Stimulated activated CD4-positive, alpha-beta T cell treated with anti-CD3 and anti-CD28 coated beads, TNF-alpha, amount 100 ng/mL, for 48 hours (primary cell): ENCODE results near the gene KRT85.

Experiments used
- DNase-seq, 3 donors: peaks; one replicate each; pipeline ENCODE4 v3.0.0-alpha.2; 2020; ENCODE audit warnings: low read depth in 3 of 3

Gene KRT85

DNA sequence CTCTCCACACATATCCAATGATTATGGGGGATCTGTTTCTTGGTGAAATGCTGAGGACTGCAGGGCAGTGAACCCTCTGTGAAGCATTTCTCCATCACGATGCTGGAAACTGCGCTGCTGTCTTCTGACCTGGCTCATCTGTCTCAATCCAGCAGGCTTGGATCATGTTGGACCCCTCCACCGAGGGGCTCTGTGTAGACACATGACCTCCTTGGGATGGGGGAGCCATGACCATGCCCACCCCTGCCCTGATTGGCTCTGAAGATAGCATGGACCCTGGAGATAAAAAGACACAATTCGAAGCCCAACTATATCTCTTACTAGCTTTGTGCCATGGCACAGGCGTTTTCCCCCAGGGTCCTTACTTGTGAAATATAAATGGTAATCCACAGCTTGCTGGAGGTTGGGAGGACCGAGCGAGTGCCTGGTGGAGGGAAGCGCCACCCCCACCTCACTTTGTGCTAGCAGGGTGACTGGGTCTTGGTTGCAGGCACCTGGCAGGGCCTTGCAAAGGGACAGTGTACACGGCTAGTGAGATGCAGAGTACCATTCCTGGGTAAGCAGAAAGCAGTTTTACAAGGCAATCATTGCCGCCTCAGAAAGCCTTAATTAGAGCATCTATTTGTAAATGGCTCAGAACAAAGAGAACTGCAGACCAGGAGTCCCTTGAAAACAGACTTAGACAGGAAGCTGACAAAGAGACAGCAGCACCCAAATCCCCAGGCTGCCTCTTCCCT is 43.7 kb downstream of the KRT85 start:
- no peak for DNase-seq

DNA sequence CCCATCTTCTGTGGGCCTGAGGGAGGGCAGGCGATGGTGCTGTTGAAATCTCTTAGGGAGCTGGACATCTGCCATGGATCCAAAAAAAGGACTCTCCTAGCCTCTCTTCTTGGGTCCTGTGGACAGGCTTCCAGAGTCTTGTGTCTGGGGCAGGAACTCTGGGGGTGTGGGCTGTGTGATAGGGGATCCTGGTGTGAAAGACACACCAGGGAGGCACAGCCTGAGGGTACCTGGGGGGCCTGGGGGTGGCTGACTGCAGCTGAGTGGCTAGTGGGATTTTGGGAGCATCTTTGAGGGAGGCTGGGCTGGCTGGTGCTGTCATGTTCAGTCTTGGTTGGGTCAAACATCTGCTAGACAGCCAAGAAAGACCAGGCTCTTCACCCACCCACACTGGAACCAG is 44.3 kb downstream of the KRT85 start:
- no peak for DNase-seq

DNA sequence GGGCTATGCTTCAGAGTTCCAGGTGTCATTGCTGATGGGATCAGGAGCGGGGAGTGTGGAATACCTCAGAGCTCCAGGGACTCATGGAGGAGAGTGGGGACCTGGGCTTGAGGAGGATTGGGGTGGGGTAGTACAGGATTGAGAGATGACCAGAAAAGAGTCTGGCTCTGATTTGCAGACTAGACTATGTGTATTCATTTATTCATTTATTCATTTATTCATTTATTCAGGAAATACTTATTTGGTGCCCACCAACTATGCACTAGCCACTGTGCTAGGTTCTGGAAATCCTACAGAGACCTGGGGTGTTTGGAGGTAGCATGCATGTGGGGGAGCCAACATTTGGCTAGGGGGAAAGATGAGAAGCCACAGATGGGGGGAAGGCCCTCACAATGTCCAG is 45.2 kb downstream of the KRT85 start:
- DNase-seq: no peak

DNA sequence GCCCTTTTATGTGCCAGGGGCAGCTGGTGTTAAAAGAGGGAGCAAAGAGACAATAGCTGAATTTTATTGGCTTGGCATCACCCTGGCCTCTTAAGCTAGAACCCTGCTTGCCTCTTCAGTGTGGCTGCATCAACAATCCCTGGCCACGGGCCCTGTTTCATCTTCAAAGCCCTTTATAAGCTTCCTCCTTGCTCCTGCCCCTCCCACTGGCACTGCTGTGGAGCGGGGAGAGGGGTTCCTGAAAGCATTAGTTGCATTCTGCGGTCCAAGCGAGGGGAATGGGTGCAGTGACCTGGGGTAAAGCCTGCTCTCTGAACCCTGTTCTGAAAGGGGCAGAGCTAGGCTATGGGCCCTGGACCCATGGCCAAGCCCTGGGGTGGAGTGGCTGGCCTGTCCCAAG is 45.9 kb downstream of the KRT85 start:
- DNase-seq: no peak

DNA sequence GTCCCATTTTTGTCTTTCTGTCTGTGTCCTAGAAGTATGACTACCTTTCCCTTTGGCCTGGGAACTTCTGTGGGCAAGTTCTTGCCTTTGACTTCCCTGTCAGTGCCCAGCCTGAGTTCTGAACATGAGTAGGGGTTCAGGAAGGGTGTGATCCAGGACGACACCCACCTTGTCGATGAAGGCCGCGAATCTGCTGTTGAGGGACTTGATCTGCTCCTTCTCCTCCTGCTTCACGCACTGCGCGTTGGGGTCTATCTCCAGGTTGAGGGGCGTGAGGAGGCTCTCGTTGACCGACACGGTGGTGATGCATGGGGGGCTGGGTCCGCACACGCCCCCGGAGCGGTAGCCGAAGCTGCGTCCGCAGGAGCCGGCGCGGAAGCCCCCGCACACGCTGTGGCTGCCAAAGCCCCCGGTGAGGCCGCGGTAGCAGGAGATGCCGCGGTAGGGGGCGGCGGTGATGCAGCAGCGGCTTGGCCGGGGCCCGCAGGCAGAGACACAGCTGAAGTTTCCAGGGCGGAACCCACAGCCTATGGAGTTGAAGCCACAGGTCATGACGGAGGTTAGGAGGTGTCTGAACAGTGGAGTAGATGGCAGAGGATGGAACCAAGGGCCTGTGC is 46.4 kb downstream of the KRT85 start, which contains the start of gene KRT83:
TSS of gene KRT83 (minus strand) at position 615 of the 617 bp plus-strand sequence. CDS start at position 552, 63 bp downstream.
- DNase-seq: no peak

DNA sequence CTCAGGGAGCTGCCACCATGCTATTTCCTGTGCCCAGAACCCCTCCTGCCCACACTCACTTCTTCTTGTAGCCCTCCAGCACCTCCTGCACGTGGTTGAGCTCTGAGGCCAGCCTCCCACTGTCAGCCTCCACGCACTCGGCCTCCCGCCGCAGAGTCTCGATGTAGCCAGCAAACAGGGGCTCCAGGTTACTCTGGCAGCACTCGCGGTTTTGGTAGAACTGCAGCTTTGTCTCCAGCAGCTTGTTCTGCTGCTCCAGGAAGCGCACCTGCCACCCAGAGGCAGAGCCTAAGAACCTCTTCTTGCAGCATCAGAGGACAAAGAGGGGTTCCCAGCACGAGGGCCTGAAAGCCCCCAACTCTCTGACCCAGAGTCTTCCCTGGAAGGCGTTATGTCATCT is 48.2 kb downstream of the KRT85 start:
- DNase-seq: no peak

DNA sequence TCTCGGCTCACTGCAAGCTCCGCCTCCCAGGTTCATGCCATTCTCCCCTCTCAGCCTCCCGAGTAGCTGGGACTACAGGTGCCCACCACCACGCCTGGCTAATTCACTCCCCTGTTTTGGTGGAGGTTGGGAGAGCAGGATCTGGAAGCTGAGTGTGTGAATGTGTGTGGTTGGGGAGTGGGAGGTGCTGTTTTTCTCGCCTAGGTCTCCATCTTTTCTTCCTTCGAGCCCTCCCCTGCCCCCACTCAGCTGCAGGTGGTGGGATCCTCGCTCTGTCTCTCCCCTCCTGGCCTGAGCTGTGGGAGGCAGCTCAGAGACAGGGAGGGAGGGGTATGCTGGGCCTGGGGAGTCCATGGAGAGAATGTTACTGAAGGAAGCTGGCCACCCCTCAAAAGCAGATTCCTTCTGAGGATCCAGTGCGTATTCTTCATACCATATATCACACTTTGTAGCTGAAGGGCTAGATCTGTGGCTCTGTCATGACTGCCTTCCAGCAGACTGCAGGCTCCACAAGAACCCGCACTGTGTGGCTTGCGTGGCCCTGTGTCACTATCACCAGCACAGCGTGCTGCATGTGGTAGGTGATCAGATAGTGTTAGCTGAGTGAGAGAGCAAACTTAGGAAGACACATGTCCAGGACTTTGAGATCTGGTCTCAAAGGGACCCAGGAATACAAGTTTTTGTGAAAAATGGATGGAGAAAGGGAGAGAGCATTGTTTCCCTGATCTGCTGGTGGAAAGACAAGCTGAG is 48.9 kb downstream of the KRT85 start:
- DNase-seq: no peak

DNA sequence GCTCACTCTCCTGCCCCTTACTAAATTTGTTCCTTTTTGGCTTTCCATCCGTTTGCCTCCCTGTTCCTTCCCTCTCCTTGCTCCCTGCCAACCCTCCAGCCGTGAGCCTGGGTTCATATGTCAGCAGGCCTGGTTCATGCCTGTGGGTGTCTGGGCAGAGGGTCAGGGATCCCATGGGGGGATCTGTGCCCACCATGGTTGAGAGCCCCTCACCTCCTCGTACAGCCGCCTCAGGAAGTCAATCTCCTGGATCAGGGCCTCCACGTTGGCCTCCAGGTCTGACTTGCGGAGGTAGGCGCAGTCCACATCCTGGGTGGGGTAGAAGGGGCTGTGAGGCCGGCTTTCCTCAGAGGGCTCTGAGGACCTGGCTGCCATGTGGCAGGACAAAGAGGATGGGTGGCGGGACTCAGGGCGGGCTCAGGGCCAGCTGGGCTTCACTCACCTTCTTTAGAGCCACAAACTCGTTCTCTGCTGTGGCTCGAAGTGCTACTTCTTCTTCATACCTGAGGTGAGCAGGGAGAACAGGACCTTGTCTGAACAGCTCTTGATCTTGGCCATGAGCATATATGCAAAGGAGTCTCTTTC is 49.7 kb downstream of the KRT85 start:
- no peak for DNase-seq

DNA sequence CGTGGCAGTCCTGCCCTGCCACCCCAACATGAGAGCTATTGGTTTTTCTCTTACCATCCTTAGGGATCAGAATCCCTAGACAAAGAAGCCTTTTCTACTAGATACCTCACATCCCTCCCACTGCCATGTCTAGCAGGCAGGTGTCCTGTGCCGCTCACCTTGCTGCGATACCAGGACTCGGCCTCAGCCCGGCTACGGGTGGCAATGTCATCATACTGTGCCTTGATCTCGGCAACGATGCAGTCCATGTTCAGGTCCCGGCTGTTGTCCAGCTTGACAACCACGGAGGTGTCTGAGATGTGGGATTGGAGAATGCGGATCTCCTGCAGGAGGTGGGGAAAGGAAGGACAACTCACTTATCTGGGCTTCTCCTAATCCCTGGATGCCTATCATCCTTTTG is 50.6 kb downstream of the KRT85 start:
- DNase-seq: no peak

DNA sequence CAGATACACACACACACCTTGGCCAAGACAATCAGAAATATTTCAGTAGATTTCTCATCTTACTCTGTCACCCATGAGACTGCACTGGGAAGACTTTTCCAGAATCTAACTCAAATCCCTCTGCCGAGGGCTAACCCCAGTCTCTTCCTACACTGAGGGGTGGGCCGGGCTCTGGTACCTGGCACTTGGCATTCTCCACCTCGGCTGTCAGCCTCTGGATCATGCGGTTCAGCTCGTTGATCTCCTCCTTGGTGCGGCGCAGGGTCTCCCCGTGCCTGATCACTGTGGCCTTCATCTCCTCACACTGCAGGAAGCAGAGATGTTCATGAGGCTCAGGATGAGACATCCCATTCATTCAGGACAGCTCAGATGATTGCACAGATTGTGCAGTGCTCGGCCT is 51.0 kb downstream of the KRT85 start:
- no peak for DNase-seq

DNA sequence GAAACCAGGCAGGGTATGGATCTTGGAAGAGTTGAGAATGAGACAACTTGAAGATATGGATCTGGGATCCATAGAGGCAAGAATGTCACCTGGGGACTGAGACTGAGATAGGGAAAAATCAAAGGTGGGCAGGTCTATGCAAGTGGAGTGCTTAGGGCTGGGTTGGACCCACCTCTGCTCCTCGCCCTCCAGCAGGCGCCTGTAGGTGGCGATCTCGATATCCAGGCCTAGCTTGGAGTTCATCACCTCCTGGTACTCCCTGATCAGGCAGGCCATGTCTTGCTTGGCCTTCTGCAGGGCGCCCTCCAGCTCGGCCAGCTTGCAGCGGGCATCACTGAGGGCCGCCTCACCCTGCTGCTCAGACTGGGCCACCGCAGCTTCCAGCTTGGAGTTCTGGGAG is 51.6 kb downstream of the KRT85 start:
- DNase-seq: peak in 1 of 3 donors; percentile 21

DNA sequence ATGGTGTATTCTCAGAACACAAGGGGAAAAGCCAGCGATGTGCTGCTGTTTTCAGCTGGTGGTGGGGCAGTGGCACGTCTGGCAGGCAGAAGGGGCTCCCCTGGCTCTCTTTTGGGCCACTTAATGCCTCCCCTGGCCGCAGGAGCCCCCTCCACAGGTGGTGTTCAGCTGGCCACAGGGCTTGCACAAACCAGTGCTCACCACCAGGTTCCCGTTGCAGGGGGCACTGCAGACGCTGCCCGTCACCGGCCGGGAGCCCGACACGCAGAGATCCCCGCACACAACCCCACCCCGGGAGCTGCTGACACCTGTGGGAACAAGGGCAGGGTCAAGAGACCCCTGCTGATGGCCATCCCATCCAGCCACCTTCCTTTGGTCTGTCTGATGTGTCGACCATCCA is 52.8 kb downstream of the KRT85 start:
- DNase-seq: no peak

DNA sequence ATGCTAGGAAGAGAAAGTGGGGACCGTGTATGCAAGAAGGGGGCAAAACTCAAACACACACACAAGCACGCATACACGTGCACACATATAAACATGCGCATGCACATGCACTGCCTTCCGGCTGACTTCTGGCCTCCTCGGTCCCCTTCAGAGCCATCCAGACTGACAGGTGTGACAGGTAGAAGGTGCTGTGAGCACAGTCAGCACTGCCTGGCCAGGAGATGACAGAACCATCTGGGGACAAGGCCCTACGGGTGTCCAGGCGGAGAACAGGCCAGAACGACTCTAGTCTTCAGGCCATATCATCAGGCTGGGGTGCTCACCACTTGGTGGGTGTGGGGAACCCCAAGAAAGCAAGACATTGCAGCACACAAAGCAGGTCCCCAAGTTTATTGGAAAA is 53.4 kb downstream of the KRT85 start:
- no peak for DNase-seq

DNA sequence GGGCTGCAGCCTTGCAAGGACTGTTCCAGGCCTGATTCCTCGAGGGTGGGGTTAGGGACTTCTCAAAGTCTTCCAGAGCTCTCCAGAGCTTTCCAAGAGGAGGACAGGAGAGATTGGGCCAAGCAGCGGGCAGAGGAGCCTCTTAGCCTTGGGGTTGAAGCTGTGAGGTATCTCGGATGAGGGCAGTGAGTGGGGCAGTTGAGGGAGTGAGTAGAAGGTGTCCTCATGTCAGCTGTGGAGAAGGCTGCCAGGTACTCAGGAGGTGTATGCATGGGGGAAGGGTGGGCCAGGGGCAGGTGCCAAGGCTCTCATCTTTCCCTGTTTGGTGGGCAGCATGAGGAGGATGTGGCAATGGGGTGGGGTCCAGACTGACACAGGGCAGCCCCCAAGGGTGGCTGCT is 53.8 kb downstream of the KRT85 start:
- no peak for DNase-seq

DNA sequence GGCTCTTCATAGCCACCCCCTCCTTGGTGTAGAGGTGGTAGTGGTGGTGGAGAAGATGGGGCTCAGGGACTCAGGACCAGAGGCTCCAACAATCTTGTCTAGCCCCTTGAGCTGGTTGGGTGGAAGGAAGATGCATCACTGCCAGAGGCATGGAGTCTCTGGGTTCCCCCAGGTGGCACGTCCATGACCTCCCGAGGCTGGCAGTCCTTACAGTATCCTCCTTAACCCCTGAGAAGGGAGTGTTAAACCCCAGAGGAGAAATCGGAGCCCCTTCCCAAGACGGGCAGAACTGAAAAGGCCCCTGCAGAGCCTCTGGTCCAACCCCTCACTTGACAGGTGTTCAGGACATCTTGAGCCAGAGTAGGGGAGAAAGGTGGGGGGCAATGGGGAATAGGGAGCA is 55.2 kb downstream of the KRT85 start:
- DNase-seq: no peak

DNA sequence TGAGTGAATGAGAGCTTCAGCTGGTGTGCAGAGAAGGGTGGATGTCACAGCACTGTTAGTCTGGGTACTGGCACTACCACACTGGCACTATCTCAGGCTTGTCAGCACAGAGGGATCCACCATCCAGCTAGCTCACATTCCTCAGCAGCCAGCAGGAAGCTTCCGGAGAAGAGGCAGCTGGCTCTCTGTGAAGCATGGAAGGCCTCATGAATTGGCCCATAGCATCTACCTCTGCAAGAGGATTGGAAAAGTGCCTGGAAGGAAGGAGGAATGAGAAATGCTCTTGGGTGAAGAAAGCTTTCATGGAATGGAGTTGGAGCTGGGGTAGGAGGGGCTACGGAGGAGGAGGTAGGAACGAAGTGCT is 56.0 kb downstream of the KRT85 start:
- no peak for DNase-seq

DNA sequence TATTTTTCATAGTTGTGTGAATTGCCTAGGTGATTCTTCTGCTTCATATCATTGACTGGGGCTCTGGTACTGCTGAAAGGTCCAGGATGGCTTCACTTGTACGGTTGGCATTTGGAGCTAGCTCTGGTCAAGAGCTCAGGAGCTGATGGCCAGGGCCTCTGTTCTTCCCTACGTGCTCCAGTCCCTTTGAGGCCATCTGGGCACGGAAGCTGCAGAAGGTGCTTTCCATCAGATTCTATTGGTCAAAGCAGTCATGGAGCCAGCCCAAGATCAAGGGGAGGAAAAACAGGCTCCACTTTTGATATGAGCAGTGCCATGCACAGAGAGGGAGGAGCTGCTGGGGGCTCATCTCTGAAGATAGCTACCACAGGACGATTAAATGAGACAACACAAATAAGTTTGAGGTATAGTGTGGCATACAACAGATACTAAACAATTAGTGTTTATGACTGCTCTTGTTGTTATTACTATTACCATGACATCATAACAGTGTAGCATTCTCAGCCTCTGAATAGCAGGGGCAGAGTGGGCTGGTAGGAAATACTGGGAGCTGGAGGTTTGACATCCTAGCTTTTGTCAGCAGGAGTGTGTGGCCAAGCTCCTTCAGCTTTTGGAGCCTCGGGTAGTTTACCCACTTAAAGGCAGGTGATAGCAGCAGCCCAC is 56.5 kb downstream of the KRT85 start:
- DNase-seq: no peak
